IPS DF 4.7 (cell line): ENCODE data around the gene LRRN2.
"Not testable (repeated sequence)": the region's sequence is repeated elsewhere in the genome, so short reads cannot be mapped to it uniquely, and the experiment has no call there.

ENCODE experiments used
- DNase-seq: peaks from one replicate; pipeline ENCODE4 v3.0.0-alpha.2; 2013; ENCODE audit warnings: low spot score; ENCODE audit errors: extremely low read depth

LRRN2 gene

DNA sequence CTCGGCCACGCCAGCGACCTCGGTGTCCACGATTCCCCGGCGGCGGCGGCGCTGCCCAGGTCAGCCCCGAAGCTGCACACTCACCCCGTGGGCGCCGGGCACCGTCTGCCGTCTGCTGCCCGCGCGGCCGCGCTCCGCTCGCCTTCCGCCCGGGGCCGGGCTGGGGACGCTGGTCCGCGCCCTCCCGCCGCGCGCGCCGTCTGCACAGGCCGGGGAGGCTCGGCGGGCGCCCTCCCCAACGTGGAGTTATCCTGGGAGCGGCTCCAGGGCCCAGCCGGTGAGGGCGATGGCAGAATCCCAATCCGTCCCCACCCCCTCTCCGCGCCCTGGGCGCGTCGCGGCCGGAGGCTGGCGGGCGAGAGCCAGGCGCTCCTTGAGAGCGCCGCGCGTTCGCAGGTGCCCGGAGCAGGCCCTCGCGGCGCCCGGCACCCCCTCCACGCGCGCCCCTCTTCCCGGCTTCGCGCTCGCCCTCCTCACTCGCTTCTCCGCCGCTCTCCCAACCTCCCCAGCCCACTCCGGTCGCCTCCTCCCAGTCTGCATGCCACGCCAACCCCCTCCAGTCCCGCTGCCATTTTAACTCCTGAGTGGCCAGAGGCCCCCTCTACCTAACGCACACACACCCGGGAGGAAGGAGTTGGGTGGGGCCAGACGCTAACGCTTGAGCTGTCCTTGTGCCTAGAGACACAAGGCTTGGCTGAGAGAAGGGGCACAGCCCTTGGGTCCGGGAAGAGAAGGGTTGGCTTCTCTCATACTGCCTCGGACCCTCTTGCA, at the start of gene LRRN2:
Gene LRRN2, minus strand, starts transcription at position 503 of the 771 bp plus-strand sequence. CDS start 65,746 bp downstream, outside the sequence.
- DNase-seq = no peak

DNA sequence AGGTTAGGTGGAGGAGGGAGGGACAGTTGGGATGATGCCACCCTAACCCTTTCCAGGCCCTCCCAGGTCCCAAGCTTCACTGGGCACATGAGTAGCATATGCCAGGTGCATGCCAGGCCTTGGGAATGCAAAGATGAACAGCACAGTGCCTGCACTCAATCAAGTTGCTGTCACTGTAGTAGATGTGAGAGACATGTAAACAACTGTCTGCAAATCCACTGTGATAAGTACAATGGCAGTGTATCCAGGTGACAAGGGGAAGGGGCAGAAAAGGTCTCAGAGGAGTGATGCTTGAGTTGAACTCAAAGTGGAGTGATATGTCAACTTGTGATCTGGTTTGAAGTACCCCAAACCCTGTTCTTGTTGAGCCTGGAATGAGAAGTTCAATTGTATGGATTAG, 49.5 kb upstream of the LRRN2 start:
- DNase-seq = no peak

DNA sequence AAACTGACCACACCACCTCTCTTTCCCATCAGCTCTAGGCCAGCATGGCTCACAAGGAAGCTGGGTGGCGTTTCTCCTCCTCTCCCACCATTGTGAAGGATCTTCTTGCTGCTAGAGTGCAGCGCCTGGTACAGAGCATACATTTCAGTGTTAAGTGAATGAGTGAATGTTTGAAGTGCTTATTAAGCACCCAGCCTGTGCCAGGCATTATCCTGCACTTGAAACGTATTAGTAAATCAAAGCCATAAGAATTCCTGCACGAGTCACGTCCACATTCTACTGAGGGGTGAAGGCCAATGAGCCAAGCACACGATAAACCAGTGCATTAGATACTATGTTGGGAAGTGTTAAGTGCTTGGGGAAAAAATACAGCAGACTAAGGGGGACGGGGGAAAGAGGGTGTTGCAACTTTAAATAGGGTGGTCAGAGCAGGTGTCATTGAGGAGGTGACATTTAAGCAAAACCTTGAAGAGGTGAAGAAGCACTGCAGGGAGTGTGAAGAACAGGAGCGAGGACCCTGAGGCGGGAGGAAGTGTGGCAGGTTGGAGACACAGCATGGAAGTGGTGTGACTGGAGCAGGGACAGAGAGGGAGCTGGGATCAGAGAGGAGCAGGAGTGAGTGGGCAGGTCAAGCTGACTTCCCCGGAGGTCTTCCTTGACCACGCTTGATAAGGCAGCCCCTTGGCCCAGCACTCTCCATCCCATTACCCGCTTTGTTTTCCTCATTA, 48.5 kb upstream of the LRRN2 start:
- no peak for DNase-seq

DNA sequence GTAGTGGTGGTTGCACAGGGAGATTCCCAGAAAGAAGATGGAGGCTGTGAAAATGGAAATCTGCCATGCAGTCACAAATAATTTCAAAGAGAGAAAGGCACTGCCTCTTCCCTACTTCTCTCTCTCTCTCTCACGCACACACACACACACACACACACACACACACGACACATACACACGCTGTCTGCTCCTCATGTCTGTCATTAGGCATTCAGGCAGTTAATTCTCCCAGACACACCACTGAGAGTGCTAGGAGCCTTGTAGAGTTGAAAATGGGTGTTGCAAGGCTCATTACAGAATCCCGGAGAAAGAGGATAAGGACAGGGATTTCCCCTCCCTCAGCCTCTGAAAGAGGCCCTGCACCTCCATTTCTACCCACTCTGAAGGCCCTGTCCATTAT, 47.8 kb upstream of the LRRN2 start:
- DNase-seq = no peak

DNA sequence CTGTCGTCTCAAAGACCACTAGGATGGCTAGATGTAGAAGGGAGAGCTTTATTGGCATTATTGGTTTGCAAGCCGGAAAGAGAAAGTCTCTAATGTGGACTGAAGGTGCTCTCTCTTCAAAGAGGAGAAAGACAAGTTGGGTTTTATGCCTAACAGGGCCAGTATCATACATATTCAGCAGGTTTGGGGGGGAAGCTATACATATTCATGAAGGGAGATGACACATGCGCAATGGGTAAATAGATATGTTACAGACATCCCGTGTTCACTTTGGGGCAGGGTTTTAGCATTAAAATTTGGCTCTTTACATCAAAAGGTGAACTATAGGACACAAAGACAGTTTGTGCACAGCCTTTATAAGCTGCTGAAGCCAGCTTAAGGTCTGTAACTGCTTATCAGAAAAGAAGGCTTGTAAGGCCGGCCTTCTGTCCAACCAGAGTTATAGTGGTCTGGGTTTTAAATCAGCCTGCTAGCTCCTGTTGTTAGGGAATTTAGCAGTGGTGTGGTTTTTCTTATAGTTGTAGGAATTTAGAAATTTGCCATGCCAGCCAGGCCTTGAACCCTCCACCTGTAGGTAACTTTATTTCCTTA, 46.5 kb upstream of the LRRN2 start:
- DNase-seq = no peak

DNA sequence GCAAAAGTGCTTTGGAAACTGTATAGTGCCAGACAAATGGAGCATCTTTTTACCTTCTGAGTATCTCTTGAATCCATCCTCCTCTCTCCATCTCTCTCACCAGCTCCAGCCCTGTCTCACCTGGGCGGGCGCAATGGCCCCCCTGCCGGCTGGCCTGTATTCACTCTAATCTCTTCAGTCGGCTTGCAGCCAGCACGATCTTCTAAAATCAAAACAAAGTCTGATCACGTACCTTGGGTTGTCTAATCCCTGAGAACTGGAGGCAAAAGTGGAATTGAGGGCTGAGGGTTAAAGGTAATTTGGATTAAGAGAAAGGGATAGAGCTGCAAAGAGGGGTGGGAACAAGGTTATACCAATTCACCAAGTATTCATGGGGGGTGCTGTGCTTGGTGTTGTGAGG, 46.0 kb upstream of the LRRN2 start:
- no peak for DNase-seq

DNA sequence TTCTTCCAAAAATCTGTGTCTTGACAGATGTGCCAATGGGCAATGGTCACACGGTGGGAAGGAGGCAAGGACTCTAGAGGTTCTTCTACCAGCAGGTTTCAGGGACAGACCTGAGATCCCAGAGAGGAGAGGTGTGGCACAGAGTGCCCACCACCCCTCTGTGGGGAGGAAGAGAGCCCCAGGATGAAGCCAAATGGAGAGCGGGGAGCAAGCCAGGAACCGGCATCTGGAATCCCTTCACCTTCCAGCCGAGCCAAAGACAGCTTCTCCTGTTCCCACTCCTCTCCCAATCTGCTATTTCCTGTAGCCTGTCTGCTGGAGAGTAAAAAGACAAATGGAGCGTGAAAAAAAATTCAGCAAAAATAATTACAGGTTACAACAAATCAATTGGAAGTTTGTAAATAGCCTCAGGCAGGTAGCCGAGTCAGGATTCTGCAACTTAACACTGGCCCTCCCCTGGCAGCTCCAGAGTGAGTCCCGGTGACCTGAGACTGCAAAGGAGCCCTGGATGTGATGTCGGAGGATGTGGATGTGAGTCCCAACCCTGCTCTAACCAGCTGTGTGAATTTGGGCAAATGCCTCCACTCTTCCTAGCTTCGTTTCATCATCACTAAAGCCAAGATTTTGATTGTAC, 45.4 kb upstream of the LRRN2 start:
- DNase-seq = no peak

DNA sequence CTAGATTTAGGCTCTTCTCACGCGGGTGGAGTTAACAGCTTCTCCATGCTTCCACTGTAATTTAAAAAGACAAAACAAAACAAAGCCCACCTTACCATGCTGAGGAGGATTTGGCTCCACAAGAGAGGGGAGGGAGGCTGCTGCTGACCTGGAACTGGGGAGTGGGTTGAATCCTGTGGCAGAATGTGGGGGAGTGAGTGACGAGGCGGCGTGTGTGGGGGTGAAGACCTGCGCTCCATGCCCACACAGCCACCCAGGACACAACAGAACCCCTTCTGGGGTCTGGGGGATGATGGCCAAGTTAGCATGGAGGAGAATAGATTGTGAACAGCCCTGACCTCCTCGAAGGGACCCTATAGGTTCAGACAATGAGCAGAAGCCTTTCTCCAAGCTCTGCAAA, 44.0 kb upstream of the LRRN2 start:
- no peak for DNase-seq

DNA sequence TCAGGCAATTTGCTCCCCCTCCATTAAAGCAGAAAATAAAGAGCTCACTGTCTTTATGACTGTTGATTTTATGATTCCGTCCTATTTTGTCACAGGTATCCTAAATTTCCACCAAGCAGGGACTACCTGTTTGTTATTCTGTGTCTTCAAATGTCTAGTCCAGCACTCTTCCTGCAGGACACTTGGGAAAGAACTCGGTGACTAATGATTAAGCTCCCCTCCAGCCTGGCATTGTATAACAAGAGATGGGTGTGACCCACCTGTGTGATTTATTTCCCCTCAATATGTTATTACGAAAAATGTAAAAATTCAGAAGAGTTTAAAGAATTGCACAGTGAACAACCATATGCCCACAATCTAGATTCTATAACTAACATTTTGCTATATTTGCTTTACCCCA, 42.9 kb upstream of the LRRN2 start:
- DNase-seq = no peak

DNA sequence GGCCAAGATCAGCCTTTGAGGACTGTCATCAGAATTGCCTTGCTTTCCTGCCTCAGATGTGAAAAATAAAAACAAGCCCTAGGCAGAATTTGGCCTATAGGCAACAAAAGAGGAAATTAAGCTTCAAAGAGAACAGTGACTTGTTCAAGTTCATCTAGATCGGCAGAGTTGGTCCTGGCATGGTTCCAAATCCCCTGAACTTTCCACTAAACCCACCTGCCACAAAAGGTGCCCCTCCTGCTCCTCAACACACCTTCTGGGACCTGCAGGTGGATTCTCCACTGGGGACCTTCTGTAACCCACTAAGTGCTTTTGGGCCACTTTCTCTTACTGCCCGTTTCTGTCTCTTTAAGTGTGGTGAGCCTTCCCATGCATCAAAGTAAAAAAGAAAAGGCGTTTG, 42.5 kb upstream of the LRRN2 start:
- DNase-seq = no peak

DNA sequence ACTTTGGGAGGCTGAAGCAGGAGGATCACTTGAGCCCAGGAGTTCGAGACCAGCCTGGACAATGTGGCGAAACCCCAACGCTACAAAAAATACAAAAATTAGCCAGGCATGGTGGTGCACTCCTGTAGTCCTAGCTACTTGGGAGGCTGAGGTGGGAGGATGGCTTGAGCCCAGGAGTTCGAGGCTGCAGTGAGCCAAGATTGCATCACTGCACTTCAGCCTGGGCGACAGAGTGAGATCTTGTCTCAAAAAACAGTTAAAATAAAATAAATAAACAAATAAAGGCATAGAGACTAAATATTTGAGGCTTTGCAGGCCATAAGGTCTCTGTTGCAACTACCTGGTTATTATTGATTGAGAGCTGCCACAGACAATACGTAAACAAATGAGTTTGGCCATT, 41.9 kb upstream of the LRRN2 start:
- DNase-seq = not testable (repeated sequence)

DNA sequence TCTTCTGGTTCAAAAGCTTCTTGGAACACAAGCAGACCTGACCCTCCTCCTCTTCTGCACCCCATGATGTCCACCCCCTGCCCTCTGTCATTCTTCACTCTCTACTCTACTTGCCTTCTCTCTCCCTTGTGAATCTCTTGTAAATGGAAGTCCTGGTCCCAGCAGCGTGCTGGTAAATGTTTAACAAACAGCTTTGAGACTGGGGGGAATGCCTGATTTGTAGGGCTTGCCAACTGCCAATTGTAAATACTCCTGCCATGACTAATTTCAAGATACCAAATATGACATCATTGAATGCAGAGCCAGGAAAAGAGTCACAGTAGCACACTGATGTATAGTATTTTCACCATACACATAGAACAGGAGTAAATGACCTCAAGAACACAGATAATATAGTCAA, 40.9 kb upstream of the LRRN2 start:
- DNase-seq = no peak

DNA sequence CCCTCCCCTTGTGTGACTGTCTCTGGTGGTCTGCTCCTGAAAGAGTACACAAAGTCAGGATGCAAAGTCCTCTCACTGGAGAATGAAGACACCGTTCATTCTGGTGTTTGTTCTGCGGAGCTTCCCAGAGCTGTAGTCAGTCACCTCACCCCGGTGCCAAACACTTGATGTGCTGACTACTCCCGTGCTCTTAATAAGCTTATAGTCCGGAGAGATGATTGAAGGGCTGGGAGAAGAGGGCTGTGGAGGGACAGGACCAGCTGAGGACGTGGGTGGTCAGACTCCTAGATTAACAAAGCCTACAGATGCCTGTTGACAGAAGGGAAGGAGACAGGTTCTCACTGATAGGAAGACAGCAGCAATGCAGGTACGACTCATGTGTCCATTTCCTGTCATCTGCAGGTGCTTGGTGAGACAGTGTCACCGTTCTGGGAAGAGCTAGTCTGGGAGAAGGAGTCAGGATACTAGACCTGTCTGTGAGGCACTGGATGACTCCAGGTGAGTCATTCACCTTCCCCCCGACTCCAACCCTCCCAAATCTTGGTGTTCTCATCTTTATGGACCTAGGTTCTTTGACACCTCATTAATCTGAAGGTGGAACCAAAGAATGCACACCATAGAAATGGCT, 40.4 kb upstream of the LRRN2 start:
- DNase-seq = no peak

DNA sequence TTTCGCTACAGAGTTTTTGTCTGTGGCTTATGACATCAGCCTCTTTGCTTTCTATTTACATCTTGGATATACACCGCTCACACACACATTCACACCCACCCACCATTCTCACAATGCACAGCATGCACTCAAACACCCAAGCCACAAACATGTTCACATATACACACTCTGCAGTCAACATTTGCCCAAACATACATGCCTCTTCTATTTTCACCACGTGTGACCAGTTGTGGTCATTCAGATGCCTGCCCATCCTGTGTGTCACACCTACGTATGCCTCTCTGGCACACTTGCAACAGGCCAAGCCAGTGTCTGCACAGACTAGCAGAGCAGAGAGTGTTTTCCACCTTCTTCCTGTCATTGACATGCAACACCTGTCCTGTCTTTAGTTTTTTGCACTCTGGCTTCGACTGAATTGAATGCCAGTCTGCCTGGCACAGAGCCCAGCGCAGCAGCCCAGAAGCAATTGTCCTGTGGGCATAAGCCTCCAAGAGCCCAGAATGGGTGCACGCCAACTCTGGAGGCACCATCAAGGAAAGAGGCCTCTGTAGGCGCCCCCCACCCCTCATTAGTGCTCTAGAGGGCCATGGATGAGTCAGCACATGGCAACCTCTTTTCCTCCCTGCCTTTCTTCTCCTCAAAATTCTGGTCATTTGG, 37.7 kb upstream of the LRRN2 start:
- DNase-seq = no peak

DNA sequence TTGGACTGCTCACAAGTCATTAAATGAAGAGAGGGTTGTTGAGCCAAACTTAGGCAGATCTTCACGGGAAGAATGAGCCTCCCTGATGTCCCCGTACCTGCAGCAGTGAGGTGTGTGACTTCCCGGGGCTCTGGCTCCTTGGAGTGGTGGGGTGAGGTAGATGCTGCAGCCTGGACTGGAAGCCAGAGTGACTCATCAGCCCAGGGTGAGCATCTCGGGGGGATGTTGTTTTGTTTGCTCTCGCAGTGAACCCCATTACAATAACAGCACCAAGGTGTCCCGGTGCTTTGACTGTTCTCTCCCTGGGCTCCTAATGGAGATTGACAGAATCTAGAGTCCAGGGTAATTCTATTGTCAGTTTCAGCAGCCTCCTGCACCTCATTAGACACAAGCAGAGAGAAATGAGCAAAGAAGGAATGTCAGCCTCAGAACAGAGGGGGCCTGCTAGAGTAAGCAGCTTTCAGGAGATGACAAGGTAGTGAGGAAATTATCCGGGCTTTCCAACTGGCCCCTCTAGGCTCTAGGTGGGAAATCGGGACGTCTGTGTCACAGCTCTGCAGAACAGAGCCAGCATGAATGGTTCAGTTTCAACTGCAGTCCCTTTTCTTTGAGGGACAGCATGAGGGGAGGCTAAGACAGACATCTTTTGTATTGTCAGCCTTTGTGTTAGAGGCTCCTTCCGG, 36.0 kb upstream of the LRRN2 start:
- DNase-seq = no peak

DNA sequence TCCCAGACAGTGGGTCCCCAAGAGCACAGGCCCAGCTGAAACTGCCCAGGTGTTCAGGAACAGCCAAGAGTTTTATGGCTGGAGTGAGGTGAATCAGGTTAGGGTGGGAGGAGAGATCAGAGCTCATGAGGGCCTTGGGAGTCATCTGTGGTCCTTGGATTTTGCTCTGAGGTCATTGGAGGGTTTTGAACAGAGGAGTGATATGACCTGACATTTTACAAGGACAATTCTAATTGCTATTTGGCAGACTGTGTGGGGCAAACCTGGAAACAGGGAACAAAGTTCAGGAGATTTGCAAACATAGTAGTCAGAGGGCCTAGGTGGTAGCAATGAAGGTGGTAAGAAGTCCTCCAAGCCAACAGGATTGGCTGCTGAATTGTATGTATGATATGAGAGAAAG, 31.1 kb upstream of the LRRN2 start:
- no peak for DNase-seq

DNA sequence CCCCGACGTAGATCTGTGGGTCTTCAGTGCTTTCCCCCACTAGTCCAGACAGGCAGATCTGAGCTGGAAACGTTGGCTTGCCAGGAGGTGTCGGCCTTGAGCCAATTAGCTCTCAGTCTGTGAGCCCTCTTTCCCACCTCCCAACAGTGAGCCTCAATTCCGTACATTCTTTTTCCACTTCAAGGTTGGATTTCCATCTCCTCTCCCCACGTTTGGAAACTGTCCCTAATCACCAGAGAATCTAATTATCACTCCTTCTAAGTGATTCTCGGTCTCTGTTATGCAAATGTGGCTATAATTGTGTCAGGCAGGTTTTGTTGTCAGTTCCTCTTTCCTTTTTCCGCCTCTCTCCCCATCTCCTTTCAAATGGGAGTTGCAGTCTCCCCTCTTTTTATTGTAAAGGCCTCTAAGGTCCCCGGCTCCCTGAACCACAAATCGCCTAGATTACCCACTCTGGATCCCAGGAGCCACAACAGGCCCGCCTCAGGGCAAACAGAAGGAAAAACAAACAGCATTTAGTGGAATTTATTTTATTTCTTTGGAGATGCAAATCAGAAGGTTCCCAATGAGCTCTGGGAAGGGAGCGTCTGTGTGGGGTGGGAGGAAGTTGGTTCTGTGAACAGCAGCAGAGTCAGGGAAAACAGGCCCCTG, 29.4 kb upstream of the LRRN2 start:
- DNase-seq = no peak

DNA sequence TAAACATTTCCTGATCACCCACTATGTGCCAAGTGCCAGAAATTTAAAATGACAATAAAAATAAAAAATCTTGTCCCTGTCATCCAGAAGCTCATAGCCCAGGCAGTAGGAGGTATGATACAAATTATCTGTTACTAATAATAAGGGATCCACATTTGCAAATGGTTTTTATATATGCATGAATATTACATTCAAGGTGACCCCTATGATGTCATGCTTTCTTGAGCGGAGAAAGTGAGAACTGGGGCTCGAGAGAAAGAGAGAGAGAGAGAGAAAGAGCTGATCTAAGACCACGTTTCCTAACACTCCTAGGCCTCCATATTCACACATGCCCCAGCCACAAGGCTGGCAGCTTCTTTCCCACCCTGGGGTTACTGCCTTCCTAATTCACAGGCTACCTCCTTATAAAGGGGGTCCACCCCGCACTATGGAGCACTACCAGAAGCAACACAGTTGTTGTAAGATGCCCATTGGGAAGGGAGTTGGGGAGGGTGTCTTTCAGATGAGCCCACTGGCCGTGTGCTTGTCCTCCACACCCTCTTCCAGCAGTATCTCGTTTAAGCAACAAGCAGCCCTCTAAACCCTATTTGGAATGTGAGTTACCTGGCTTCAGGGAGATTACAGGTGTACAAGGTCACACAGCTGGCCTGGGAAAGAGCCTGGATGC, 28.8 kb upstream of the LRRN2 start:
- no peak for DNase-seq

DNA sequence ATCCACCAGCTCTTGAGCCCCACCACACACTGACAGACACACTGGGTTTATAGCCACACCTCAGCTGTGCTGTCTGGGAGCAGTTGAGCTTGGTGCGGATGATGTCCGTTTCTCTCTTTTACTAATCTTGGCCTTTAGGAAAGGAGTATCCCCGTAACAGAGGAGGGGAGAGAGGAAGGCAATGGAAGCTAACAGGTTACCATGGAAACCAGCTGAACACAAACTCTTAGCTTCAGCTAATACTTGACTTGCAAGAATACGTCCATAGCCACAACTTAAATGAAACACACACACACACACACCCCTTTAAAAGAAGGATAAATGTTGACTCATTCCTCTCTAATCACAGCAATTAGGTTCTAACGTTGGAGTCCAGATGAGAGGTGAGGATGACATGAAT, 28.0 kb upstream of the LRRN2 start:
- DNase-seq = no peak
